SJCRH30 (cell line): ENCODE measurements around the gene ACACA. TPM values are rescaled to one million over a fixed set of nuclear protein-coding genes. Genes with fewer than 3 reads are reported as not detected.

Source experiments
- DNase-seq, 2 experiments: peaks; one replicate each; pipeline ENCODE4 v3.0.0-alpha.2; 2015 to 2020
- H3K27ac ChIP-seq: fragments of 250-450 bp; sonication (Bioruptor Pico); 2 replicates; pipeline ENCODE4 v1.5.1; 2020; ENCODE audit warnings: mild to moderate bottlenecking, moderate library complexity
- H3K27me3 ChIP-seq: fragments of 250-450 bp; sonication (Bioruptor Pico); 2 replicates; pipeline ENCODE4 v1.5.1; 2020; ENCODE audit warnings: mild to moderate bottlenecking, moderate library complexity
- H3K36me3 ChIP-seq: fragments of 250-450 bp; sonication (Bioruptor Pico); 2 replicates; pipeline ENCODE4 v1.5.1; 2020; ENCODE audit warnings: mild to moderate bottlenecking, moderate library complexity
- H3K4me1 ChIP-seq: fragments of 250-450 bp; sonication (Bioruptor Pico); 2 replicates; pipeline ENCODE4 v1.5.1; 2020; ENCODE audit warnings: mild to moderate bottlenecking, moderate library complexity
- H3K4me3 ChIP-seq: fragments of 250-450 bp; sonication (Bioruptor Pico); 2 replicates; pipeline ENCODE4 v1.5.1; 2020; ENCODE audit warnings: mild to moderate bottlenecking, moderate library complexity
- H3K9me3 ChIP-seq: fragments of 250-450 bp; sonication (Bioruptor Pico); replicated peaks from 2 replicates; pipeline ENCODE4 v1.5.1; 2020; ENCODE audit warnings: mild to moderate bottlenecking, moderate library complexity
- total RNA-seq: library from RNA; depleted of rRNA; stranded (reverse); fragments of >200 nt; shearing (Covaris generic); gene quantifications from 2 replicates; pipeline ENCODE4 v1.2.3, GENCODE V29; 2014; rRNA removed

Gene ACACA
- total RNA-seq, 1 experiment from 2014 or later, result 74.0 TPM

DNA sequence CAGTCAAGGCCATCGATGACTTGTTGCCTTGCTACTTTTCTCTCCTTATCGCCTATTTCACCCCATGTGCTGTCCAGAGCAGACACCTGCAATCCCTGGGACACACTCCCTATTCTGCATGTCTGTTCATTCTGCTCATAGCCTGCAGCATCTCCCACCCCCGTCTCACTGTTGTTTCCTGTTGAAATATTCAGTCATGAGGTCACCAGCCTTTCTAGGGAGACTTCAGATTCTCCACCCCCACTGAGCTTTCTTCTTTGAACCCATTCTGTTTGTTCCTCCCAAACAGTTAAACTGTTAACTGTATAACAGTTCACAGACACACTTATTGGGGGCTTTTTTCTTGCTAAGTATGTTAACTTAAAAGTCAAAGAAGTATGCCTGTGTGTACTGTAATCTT, 363.4 kb downstream of the ACACA start:
- H3K27ac ChIP-seq, result no peak overlapping the region
- DNase-seq, result no peak
- no peaks in the 10 kb centered on the region for H3K27me3 ChIP-seq
- H3K4me1 ChIP-seq, result no peaks in the 10 kb centered on the region
- no peaks in the 10 kb centered on the region for H3K9me3 ChIP-seq
- H3K4me3 ChIP-seq, result no peak overlapping the region
- 0 out of 2 replicates have a peak, but pooled peaks cover 3% of the 10 kb centered on the region for H3K36me3 ChIP-seq

DNA sequence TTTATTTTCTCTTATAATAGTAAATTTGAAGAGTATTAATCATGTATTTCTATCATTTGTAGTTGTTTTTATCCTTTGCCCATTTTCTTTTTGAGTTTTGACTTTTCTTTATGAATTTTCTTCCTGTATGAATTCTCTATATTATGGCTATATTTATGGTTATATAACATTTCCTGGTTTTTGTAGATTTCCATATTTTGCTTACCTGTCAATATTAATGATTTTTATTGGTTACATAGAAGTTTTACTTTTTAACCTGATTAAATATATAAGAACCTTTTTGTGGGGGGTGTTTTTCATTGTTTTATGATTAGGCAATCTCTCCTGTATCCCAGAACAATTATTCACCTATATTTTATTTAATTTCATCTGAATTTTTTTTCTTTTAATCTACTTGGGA, 364.7 kb downstream of the ACACA start:
- DNase-seq, result no peak
- no peak overlapping the region for H3K4me3 ChIP-seq
- H3K27me3 ChIP-seq, result no peaks in the 10 kb centered on the region
- peaks cover 5% of the 10 kb centered on the region; the same call in 1 of the 2 replicates for H3K36me3 ChIP-seq
- no peaks in the 10 kb centered on the region for H3K4me1 ChIP-seq
- no peaks in the 10 kb centered on the region for H3K9me3 ChIP-seq
- H3K27ac ChIP-seq, result no peak overlapping the region

DNA sequence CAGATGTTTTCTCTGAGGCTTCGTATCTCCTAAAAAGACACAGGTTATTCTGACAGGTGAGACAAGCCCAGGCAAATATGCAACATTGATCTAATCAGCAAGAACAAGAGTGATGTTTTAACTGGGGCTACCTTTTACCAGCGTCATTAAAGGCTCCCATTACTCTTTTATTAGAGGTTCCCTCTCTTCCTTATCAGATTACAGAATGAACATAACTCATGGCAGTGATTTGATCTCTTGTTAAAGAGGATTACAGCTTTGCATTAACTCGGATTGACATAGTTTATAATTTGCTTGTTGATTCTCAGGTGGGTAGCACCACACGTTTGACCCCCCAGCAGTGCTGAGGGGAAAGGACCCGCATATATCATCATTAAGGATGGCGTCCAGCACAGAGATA, 367.4 kb downstream of the ACACA start:
- no peak for DNase-seq
- Histone ChIP-seq H3K4me3 (no peak overlapping the region), H3K27ac (no peak overlapping the region), H3K9me3 (no peaks in the 10 kb centered on the region), H3K36me3 (peaks cover 7% of the 10 kb centered on the region; the same call in 1 of the 2 replicates), H3K27me3 (no peaks in the 10 kb centered on the region), H3K4me1 (peaks cover 6% of the 10 kb centered on the region; the same call in 1 of the 2 replicates)

DNA sequence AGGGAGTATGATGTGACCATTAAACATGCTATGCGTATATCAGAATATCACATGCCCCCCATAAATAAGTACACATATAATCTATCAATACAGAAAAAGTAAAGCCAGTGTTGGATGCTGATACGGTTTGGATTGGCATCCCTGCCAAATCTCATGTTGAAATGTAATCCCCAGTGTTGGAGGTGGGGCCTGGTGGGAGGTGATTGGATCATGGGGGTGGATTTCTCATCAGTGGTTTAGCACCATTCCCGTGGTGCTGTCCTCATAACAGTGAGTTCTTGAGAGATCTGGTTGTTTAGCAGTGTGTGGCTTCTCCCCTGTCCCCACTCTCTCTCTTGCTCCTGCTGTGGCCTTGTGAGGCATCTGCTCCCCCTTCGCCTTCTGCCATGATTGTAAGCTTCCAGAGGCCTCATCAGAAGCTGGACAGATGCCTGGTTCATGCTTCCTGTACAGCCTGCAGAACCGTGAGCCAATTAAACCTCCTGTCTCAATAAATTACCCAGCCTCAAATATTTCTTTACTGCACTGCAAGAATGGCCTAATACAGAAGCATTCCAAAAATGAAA, 369.0 kb downstream of the ACACA start:
- H3K27ac ChIP-seq, result no peak overlapping the region
- no peak for DNase-seq
- H3K27me3 ChIP-seq, result no peaks in the 10 kb centered on the region
- H3K9me3 ChIP-seq, result no peaks in the 10 kb centered on the region
- peaks cover 7% of the 10 kb centered on the region; the same call in 1 of the 2 replicates for H3K36me3 ChIP-seq
- peaks cover 6% of the 10 kb centered on the region; the same call in 1 of the 2 replicates for H3K4me1 ChIP-seq
- H3K4me3 ChIP-seq, result no peak overlapping the region

Other genes starting within 250 kb of the ACACA start
- not detected in 2 replicates for gene C17orf78, start 30.9 kb downstream of the ACACA start, total RNA-seq
- gene TADA2A, start 50 bp upstream of the ACACA start, total RNA-seq, result 24.9 and 32.1 TPM in 2 replicates
- gene DUSP14, start 83.1 kb upstream of the ACACA start, total RNA-seq, result 24.4 and 24.6 TPM in 2 replicates
- 14.8 and 16.5 TPM in 2 replicates for gene SYNRG, start 202.6 kb upstream of the ACACA start, total RNA-seq
- 29.6 and 32.1 TPM in 2 replicates for gene DDX52, start 236.6 kb upstream of the ACACA start, total RNA-seq